ENCODE measurements around the gene WDFY2.

- TF ChIP-seq CTCF (conservative IDR thresholded peaks at IDR 0.05; ENCODE audit: low read length): no peak
- TF ChIP-seq EZH2phosphoT487 (IDR thresholded peaks at IDR 0.05; ENCODE audit: borderline replicate concordance): no peak
These were observed 46.0 kb downstream of the WDFY2 start for GRCh38 chr13:51630288-51630615.
